GM19463 (cell line): ENCODE results near the gene TUB.

ENCODE experiments used
- ATAC-seq: cut with Tn5 transposase; IDR thresholded peaks from one replicate; pipeline ENCODE4 v1.9.1; 2021; ENCODE audit warnings: mild to moderate bottlenecking, moderate library complexity; ENCODE audit not compliant: unreplicated experiment

The TUB gene

GRCh38 chr11:8043756-8044155 lies 37.3 kb upstream of the TUB start:
- no peak for ATAC-seq

GRCh38 chr11:8045839-8046238 lies 35.2 kb upstream of the TUB start:
- no peak for ATAC-seq

GRCh38 chr11:8047382-8047781 lies 33.6 kb upstream of the TUB start:
- ATAC-seq, result no peak

- no peak for ATAC-seq
Measured at GRCh38 chr11:8049084-8049483, 31.9 kb upstream of the TUB start.

- no peak for ATAC-seq
Measured at GRCh38 chr11:8055091-8055835, 25.7 kb upstream of the TUB start.

GRCh38 chr11:8055836-8056526 lies 25.0 kb upstream of the TUB start:
- no peak for ATAC-seq

- ATAC-seq, result no peak
Measured at GRCh38 chr11:8056810-8057463, 24.1 kb upstream of the TUB start.

- no peak for ATAC-seq
Measured at GRCh38 chr11:8058216-8058615, 22.8 kb upstream of the TUB start.

- ATAC-seq, result no peak
Measured at GRCh38 chr11:8059030-8059429, 22.0 kb upstream of the TUB start.

- ATAC-seq, result no peak
Measured at GRCh38 chr11:8059571-8060011, 21.4 kb upstream of the TUB start.

- no peak for ATAC-seq
Measured at GRCh38 chr11:8060146-8060719, 20.8 kb upstream of the TUB start.

GRCh38 chr11:8060801-8061554 lies 20.0 kb upstream of the TUB start:
- no peak for ATAC-seq

- ATAC-seq, result no peak
Measured at GRCh38 chr11:8061555-8062428, 19.2 kb upstream of the TUB start.

- no peak for ATAC-seq
Measured at GRCh38 chr11:8062781-8063257, 18.2 kb upstream of the TUB start.

GRCh38 chr11:8063324-8063723 lies 17.7 kb upstream of the TUB start:
- no peak for ATAC-seq

- ATAC-seq, result no peak
Measured at GRCh38 chr11:8065031-8065430, 16.0 kb upstream of the TUB start.

GRCh38 chr11:8066036-8066910 lies 14.7 kb upstream of the TUB start:
- ATAC-seq, result no peak

GRCh38 chr11:8066911-8067455 lies 14.0 kb upstream of the TUB start:
- no peak for ATAC-seq

- no peak for ATAC-seq
Measured at GRCh38 chr11:8067567-8067928, 13.5 kb upstream of the TUB start.
